ENCODE results near the gene RC3H1.
"Not testable (repeated sequence)": the region's sequence is repeated elsewhere in the genome, so short reads cannot be mapped to it uniquely, and the experiment has no call there.

Gene RC3H1, protein sequence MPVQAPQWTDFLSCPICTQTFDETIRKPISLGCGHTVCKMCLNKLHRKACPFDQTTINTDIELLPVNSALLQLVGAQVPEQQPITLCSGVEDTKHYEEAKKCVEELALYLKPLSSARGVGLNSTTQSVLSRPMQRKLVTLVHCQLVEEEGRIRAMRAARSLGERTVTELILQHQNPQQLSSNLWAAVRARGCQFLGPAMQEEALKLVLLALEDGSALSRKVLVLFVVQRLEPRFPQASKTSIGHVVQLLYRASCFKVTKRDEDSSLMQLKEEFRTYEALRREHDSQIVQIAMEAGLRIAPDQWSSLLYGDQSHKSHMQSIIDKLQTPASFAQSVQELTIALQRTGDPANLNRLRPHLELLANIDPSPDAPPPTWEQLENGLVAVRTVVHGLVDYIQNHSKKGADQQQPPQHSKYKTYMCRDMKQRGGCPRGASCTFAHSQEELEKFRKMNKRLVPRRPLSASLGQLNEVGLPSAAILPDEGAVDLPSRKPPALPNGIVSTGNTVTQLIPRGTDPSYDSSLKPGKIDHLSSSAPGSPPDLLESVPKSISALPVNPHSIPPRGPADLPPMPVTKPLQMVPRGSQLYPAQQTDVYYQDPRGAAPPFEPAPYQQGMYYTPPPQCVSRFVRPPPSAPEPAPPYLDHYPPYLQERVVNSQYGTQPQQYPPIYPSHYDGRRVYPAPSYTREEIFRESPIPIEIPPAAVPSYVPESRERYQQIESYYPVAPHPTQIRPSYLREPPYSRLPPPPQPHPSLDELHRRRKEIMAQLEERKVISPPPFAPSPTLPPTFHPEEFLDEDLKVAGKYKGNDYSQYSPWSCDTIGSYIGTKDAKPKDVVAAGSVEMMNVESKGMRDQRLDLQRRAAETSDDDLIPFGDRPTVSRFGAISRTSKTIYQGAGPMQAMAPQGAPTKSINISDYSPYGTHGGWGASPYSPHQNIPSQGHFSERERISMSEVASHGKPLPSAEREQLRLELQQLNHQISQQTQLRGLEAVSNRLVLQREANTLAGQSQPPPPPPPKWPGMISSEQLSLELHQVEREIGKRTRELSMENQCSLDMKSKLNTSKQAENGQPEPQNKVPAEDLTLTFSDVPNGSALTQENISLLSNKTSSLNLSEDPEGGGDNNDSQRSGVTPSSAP

DNA sequence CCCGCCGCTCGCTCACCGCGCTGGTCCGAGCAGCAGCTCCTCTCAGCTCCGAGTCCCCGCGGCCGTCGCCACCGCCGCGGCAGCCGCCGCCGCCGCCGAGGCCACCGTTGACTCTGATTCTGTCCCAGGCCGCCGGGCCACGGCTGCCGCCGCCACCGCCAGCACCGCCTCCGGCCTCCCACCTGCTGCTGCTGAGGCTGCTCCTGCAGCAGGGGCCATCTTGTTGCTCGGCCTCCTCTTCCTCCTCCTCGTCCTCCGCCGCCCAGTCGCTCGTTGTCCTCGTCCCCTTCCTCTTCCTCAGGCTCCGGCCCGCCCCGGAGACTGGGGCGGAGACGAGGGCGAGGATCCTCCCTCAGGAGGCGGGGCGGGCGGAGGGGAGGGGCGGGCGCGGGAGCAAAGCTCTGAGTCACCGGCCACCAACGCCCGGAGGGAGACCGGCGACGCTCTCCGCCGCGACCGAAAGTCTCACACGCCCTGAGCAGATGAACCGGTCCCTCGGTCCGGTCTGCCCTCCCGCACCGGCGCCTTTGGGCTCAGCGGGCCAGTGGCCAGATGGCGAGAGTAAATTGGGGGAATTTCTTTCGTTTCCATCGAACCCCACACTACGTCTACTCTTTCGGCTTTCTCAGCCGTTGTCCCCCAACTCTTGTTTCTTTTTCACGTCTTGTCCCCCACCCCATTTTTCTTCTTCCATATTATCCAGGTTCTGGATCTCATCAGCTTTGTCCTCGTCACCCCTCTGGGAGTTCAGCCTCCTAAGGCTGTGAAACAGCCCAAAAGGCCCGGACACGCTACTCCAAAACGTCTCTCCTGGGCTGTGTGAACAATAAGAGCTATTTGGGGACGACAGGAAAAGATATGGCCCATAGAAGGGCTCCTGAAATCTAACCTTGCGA is at the start of gene RC3H1:
Gene RC3H1 (minus strand): TSS at position 278 of the 896 bp plus-strand sequence. CDS start 29,372 bp downstream, outside the sequence.
- peak; percentile 51 for DNase-seq

DNA sequence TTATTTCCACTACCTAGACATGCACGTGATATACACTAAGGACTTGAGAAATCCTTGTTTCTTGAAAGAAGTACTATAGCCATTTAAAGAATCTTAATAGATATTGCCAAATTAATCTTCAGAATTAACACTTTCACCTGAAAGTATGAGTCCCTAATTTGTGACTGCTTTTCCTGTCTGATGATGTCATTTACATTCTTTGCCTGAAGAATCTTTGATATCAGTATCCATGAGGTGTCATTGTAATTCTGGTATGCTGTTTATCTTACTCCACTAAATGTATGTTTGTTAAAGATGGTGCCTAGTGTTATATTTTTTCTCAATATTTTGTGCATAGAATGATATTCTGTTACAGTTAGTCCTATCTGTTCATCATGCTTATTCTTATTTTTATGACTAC is 48.5 kb upstream of the RC3H1 start:
- DNase-seq = no peak

DNA sequence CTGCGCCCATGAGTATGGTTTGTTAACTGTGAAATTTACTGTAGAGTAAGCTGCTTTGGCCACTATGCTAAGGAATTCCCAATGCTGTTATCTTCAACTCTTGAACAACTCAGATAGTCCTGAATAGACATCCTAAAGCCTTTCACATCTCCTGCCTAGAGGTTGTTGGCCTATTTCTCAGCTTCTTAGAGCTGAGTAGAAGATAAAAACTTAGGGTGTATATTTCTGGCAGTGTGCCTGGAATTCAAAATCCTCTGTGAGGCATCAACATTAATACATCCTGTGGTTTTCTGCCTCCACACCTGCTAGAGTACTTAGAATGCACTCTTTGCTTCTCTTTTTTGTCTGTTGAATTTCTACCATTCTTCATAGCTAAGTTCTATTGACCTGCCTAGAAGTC is 45.8 kb upstream of the RC3H1 start:
- DNase-seq = no peak

DNA sequence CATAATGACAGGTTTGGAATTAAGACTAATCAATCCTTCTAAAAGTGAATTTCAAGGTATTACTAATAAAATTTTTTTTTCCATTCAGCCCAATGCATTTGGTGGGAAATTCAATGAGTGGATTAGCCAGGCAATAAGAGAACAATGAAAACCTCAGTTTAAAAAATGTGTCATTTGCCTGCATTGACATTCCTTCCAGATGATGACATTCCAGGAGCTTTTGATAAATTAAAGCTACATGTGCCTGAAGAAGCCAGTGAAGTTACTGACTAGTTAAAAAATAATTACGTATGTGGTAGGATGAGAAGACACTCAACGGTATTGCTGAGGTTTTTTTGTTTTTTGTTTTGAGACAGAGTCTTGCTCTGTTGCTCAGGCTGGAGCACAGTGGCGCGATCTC is 37.9 kb upstream of the RC3H1 start:
- DNase-seq = no peak

DNA sequence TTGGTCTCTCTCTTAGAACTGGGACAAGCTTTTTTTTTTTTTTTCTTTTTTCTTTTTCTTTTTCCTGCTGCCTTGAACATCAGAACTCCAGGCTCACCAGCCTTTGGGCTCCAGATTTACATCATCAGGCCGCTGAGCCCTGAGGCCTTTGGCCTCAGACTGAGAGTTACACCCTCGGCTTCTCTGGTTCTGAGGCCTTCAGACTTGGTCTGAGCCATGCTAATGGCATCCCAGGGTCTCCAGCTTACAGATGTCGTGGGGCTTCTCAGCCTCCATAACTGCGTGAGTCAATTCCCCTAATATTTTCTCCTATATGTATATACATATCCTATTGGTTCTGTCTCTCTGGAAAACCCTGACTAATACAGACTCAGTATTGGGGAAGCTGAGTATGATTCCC is 36.5 kb upstream of the RC3H1 start:
- no peak for DNase-seq

DNA sequence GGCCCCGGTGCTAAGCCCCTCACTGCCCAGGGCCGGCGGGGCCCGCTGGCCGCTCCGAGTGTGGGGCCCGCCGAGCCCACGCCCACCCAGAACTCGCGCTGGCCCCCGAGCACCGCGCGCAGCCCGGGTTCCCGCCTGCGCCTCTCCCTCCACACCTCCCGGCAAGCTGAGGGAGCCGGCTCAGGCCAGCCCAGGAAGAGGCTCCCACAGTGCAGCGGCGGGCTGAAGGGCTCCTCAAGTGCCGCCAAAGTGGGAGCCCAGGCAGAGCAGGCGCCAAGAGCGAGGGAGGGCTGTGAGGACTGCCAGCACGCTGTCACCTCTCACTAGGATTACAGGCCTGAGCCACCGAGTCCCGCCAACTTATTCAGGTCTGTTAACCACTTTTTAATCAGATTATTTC is 34.5 kb upstream of the RC3H1 start:
- DNase-seq = not testable (repeated sequence)

DNA sequence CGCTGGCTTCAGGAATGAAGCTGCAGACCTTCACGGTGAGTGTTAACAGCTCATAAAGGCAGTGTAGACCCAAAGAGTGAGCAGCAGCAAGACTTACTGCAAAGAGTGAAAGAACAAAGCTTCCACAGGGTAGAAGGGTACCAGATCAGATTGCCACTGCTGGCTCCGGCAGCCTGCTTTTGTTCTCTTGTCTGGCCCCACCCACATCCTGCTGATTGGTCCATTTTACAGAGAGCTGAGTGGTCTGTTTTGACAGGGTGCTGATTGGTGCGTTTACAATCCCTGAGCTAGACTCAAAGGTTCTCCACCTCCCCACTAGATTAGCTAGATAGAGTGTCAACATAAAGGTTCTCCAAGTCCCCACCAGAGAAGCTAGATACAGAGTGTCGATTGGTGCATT is 33.6 kb upstream of the RC3H1 start:
- DNase-seq = not testable (repeated sequence)

DNA sequence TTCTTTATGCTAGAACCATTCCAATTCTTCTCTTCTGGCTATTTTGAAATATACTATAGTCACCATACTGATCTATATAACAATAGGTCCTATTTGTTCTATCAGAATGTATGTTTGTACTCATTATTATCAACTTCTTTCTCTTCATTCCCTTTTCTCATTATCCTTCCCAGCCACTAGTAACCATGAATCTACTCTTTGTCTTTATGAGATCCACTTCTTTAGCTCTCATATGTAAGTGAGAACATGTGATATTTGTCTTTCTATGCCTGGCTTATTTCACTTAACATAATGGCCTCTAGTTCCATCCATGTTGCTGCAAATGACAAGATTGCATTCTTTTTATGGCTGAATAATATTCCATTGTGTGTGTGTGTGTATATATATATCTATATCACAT is 31.7 kb upstream of the RC3H1 start:
- no peak for DNase-seq

DNA sequence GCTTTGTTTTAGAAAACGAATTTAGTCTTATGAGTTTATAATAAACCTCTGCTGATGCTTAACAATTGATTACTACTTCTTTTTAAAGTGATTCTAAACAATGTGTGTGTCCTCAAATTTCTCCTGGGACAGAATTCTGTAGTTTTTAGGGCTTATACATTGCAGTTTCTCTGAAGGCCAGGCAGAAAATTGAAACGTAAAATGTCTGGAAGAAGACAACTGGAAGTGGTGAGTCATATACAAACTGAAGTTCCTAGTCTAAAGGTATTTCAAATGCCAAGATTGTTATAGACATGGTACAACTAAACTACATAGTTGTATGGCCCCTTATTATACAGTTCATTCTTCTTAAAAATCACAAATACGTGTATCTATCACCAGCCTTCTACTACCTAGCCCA is 30.5 kb upstream of the RC3H1 start:
- DNase-seq = no peak

DNA sequence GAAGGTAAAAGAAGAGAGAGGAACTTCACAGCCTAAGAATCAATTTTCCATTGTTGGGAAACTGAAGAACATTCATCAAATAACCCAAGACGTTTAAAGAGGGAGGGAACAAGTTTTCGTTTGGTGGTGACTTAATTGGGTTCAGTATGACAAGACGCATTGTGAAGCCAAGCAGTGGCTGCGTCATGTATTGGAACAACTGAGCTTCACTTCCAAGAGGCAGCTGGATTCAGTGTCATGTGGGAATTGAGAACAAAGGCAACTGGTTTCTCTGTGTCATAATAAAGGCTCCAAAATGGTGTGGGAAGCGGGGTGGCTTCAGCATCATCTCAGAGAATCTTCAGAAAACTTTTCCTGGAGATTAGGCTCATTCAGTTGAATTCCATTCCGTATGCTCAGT is 29.8 kb upstream of the RC3H1 start:
- no peak for DNase-seq

DNA sequence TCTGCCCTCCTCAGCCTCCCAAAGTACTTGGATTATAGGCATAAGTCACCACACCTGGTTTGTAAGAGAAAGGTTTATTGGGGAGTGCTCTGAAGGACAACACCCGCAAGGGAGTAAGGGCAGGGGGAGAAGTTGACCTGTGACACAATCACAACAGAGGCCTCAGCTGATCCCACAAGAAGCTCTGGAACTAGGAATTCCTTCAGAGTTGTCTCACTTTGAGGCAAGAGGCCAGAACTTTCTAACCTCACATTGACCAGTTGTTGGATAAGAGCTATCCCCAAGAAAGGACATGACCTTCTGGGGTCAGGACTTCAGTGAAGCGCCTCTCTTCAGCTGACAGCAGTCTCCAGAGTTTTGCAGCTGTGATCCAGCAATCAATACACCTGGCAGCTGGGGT is 27.4 kb upstream of the RC3H1 start:
- no peak for DNase-seq

DNA sequence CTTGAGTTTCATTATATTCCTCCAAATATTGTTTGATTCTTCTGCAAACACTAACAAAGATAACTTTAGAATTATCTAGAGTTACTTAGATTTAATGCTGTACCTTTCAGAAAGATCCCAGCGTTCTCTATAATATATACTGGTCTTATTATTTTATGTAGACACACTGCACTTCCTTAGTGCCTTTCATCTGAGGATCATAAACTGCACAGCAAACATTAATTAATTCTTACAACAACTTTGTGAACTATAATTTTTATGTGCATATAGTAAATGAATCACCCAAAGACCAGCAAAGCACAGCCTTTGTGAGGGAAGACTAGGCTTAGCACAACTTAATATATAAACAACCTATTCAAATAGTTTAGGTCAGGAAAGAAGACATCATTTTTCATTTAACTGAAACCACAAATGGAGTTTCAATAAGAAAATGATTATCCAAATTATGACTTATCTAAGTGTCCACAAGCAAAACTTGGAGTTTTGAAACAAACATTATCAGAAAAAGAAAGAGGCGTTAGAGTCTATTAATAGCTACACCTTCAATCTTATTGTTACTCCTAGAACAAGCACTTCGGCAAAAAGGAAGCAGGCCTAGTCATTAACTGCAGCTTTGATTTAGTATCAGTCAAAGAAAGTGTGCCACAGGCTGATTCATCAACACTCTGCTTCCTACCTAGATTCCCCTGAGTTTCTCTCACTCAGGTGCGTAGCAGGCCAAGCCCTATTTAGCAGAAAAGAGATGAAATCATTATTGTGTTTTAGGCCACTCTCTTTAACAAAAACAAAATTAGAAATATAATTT is 22.5 kb upstream of the RC3H1 start:
- no peak for DNase-seq

DNA sequence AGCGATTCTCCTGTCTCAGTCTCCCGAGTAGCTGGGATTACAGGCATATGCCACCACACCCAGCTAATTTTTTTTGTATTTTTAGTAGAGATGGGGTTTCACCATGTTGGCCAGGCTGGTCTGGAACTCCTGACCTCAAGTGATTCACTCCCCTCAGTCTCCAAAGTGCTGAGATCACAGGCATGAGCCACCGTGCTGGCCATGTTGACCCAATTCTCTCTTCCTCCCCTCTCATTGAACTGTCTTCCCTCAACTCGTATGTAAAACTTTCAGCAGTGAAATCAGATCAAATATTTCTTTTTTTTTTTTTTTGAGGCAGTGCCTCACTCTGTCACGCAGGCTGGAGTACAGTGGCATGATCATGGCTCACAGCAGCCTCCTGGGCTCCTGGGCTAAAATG is 20.4 kb upstream of the RC3H1 start:
- DNase-seq = not testable (repeated sequence)

DNA sequence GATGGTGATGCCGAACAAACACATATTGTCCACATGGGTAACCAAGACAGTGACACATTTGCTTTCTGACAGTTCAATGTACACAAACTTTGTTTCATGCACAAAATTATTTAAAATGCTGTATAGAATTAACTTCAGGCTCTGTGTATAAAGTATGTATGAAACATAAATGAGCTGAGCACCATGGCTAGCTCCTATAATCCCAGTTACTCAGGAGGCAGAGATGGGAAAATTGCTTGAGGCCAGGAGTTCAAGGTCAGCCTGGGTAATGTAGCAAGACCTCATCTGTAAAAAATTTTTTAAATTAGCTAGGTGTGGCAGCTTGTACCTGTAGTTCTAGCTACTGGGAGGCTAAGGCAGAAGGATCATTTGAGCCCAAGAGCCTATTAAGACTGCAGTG is 19.2 kb upstream of the RC3H1 start:
- DNase-seq = no peak

DNA sequence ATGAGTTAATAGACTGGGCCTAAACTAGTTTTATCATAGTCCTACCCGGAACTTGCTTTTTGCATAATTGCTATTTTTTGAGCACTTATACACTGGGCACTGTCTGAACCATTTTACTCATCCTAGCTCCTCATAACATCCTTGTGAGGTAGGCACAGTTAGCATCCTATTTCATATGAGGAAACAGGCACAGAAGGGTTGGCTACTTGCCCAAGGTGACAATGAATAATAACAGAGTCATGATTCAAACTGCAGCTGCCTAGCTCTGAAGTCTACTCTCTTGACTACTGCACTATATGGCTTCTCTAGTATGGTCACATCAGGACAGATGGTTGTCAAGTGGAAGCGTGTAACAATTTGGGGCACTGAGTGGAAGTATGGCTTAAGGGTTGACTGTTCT is 18.2 kb upstream of the RC3H1 start:
- no peak for DNase-seq

DNA sequence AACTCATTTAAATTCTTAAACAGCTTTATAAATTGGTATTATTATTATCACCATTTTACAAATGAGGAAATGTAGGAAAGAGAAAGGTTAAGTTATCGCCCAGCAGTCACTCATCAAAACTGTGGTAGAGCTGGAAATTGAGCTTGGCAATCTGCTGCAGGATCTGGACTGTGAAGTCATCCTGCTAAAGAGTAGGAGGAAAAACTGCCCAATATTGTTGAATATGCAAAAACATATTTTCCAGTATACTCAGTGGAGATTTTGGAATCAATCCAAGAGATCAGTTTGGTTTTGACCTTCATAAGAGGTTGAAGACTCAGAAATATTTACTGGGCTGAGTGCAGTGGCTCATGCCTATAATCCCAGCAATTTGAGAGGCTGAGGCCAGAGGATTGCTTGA is 16.9 kb upstream of the RC3H1 start:
- no peak for DNase-seq

DNA sequence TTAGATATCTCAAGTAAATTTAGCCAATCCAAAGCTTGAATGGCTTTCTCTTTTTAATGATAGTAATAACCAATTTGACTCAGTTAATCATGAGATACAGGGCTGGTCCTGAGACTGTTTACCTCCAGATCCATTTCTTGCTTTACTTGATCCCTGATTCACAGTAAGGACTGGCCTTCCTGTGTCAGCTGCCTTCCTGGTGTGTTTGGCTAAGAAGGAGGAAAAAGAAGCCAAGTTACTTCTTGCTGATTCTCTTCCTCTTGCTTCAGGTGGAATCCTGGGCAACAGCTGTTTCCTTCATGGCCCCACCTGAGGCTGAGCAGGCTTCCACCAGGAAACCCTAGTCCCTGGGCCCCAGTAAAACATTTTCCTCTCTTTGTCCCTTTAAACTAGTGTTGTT is 14.6 kb upstream of the RC3H1 start:
- DNase-seq = no peak

DNA sequence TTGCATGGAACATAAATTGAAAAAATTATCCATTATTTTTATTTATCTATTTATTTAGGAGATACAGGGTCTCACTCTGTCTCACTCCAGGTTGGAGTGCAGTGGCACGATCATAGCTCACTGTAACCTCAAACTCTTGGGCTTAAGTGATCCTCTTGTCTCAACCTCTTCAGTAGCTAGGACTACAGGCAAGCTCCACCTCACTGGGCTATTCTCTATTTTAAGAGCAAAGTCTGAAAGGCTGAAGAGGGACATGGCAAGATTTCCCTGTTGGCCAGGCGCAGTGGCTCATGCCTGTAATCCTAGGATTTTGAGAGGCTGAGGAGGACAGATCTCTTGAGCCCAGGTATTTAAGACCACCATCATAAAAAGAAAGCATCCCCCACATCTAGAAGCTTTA is 14.0 kb upstream of the RC3H1 start:
- DNase-seq = no peak

DNA sequence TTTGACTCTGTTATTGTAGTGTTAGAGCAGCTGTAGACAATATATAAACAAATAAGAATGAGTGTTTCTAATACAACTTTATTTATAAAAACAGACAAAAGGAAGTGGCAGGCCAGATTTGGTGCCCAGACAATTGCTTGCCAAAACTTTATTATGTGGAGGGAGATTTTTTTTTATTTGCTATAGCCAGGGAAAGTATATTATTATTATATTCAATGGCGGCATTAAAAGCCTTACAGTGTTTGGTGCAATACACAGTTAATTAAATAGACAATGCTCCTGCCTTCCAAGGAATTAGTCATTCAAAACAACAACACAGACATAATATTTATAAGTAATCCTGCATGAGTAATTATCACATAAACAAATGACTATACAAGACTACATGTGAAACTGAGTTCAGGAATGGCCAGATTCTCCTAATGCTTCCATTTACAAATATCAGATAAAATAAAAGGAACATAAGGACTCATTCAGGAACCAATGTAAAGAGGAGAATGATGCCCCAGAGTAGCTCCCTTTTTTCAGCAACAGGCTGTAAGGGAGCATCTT is 10.6 kb upstream of the RC3H1 start:
- no peak for DNase-seq

DNA sequence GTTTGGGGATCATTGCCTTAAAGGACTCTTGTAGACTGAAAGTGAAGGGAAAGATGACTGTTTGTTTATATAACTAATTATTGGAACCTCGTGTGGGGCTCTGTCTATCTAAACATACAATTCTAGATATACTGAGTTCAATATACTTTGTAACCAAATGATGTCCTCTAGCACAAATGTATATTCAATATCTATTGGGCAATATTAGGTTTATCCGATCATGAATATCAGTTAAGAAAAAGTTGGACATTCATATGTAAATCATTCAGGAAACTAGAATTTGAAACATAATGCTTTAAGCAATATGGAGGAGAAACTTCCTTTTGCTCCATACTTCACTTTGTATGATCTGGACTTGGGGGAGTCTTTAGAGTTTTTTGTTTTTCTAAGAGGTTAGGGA is 8.9 kb upstream of the RC3H1 start:
- DNase-seq = no peak

DNA sequence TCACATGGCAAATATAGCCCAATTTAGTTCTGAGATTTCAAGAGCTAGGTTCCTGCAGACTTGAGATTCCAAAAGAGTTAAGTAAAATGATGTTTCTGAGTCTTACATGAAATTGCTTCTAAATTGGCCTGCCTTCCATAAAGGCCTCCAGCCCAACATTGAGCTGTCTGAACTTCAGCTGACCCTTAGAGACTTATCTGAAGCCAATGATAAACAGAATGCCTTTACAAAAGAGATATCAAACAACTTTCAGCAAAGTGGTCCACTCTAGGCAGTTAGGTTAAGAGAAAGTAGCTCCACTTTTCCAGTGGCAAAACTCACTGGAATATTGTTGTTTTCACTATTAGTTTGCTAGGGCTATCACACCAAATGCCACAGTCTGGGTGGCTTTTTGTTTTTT is 6.3 kb upstream of the RC3H1 start:
- no peak for DNase-seq

All from 8988T (cell line).